GM23248 (cell line): ENCODE measurements around the gene KRTAP22-2.

ENCODE experiments used
- EZH2 ChIP-seq: fragments of 200-600 bp; sonication (generic); IDR thresholded peaks from 2 replicates; pipeline ENCODE4 v1.6.1; 2018; ENCODE audit warnings: antibody characterized with exemption, mild to moderate bottlenecking; ENCODE audit not compliant: insufficient read depth, poor library complexity, severe bottlenecking
- EZH2phosphoT487 ChIP-seq: fragments of 200-600 bp; sonication (generic); IDR thresholded peaks from 2 replicates; pipeline ENCODE4 v1.6.1; 2018; ENCODE audit warnings: antibody characterized with exemption, moderate library complexity, mild to moderate bottlenecking, low read depth; ENCODE audit not compliant: insufficient read depth

- TF ChIP-seq EZH2phosphoT487 (no peak), EZH2 (no peak)
These were observed 28.8 kb downstream of the KRTAP22-2 start, which contains the start of gene KRTAP19-7 for GRCh38 chr21:30561264-30561895.
